HepG2 (cell line): Measurements from ENCODE around the gene ACVR1B. TPM values are rescaled to one million over a fixed set of nuclear protein-coding genes. Genes with fewer than 3 reads are reported as not detected.

Experiments
- ATAC-seq: fragments of 200-7000 bp; cut with Tn5 transposase; 3 replicates; pipeline ENCODE4 v1.9.1; 2020; ENCODE audit warnings: mild to moderate bottlenecking, moderate library complexity
- BruUV-seq: library from RNA; stranded (reverse); fragments of 400-500 nt; replicated peaks from 2 replicates; lab custom pipeline; 2021; lab: Mats Ljungman, UMichigan
- CTCF ChIA-PET: fragments of 300-600 bp; formaldehyde crosslinking; extraction: SDS; loops from one replicate; lab custom pipeline; 2021; ENCODE audit warnings: low total read pairs, inconsistent platforms, low intra/inter-chr PET ratio; lab: Yijun Ruan, JAX
- POLR2A ChIA-PET: fragments of 350-600 bp; sonication (Branson Sonifier 250); formaldehyde crosslinking; loops from one replicate; lab custom pipeline; 2020; ENCODE audit warnings: antibody characterized with exemption, inconsistent platforms; lab: Yijun Ruan, JAX
- DNase-seq: peaks from one replicate; pipeline ENCODE4 v3.0.0-alpha.2; 2015; ENCODE audit warnings: low spot score
- FAIRE-seq: peaks from 3 replicates; lab custom pipeline; 2011; peaks lifted over from hg19 to GRCh38; lab: Jason Lieb, UNC
- H2AFZ ChIP-seq: one replicate; pipeline ENCODE4 v1.6.1; 2011; ENCODE audit warnings: low read length, inconsistent platforms
- H3K27ac ChIP-seq: fragments of 300-600 bp; 3 replicates; pipeline ENCODE4 v1.8.0; 2011; ENCODE audit warnings: mixed run types, mild to moderate bottlenecking, mixed read lengths, low read length, inconsistent platforms; ENCODE audit not compliant: insufficient read depth; ENCODE audit errors: extremely low read length
- H3K27me3 ChIP-seq, 2 experiments: fragments of 200-600 bp in 1 of 2; 2 replicates in 1 of 2; 3 replicates in 1 of 2; pipeline versions ENCODE4 v1.6.0 to v1.8.0; 2011; ENCODE audit warnings: low read length in 2 of 2, mild to moderate bottlenecking in 2 of 2, moderate library complexity in 2 of 2, inconsistent platforms in 1 of 2; ENCODE audit not compliant: insufficient read depth in 2 of 2, control insufficient read depth in 1 of 2
- H3K36me3 ChIP-seq, 2 experiments: fragments of 200-600 bp in 1 of 2; replicated peaks in 1 of 2; 2 replicates in 1 of 2; 3 replicates in 1 of 2; pipeline versions ENCODE4 v1.5.1 to v1.8.0; 2011; ENCODE audit warnings: low read length in 2 of 2, inconsistent platforms in 1 of 2; ENCODE audit not compliant: insufficient read depth in 2 of 2, control insufficient read depth in 1 of 2
- H3K4me1 ChIP-seq: 2 replicates; pipeline ENCODE4 v1.5.1; 2012; ENCODE audit warnings: low read length, inconsistent platforms; ENCODE audit not compliant: insufficient read depth
- H3K4me2 ChIP-seq: 2 replicates; pipeline ENCODE4 v1.6.0; 2011; ENCODE audit warnings: low read depth, low read length, inconsistent platforms
- H3K4me3 ChIP-seq, 3 experiments: fragments of 200-600 bp in 1 of 3; sonication (generic), shearing (Covaris generic) in 1 of 3; replicated peaks in 1 of 3; 2 replicates each; pipeline ENCODE4 v1.5.1; 2011 to 2016; ENCODE audit warnings: low read length in 3 of 3, inconsistent platforms in 2 of 3, low read depth in 2 of 3, mild to moderate bottlenecking in 2 of 3, control low read depth in 1 of 3, mixed read lengths in 1 of 3; ENCODE audit not compliant: insufficient read depth in 1 of 3
- H3K79me2 ChIP-seq: one replicate; pipeline ENCODE4 v1.6.1; 2011; ENCODE audit warnings: low read length, inconsistent platforms; ENCODE audit not compliant: insufficient read depth
- H3K9ac ChIP-seq: 2 replicates; pipeline ENCODE4 v1.6.0; 2011; ENCODE audit warnings: mild to moderate bottlenecking, low read depth, low read length, inconsistent platforms; ENCODE audit not compliant: insufficient read depth
- H3K9me3 ChIP-seq: 2 replicates; pipeline ENCODE4 v1.5.1; 2012; ENCODE audit warnings: mild to moderate bottlenecking, low read length
- H4K20me1 ChIP-seq: 2 replicates; pipeline ENCODE4 v1.6.0; 2011; ENCODE audit warnings: inconsistent platforms, mild to moderate bottlenecking, low read length, moderate library complexity; ENCODE audit not compliant: insufficient read depth
- ATM ChIP-seq: fragments of 450-650 bp; IDR thresholded peaks from 2 replicates; pipeline ENCODE4 v1.7.1; 2017; ENCODE audit warnings: mild to moderate bottlenecking, borderline replicate concordance
- MYNN ChIP-seq: sonication (generic); formaldehyde crosslinking; IDR thresholded peaks from 2 replicates; pipeline ENCODE4 v1.4.0; 2020; ENCODE audit warnings: mild to moderate bottlenecking, low read depth, missing genetic modification reagents
- POGZ ChIP-seq: sonication (generic); formaldehyde crosslinking; IDR thresholded peaks from 2 replicates; pipeline ENCODE4 v1.4.0; 2020; ENCODE audit warnings: mild to moderate bottlenecking, missing genetic modification reagents
- POLR2A ChIP-seq, 2 experiments: IDR thresholded peaks; 2 replicates each; pipeline ENCODE4 v1.6.1; 2011; ENCODE audit warnings: low read depth in 2 of 2, low read length in 2 of 2, mild to moderate bottlenecking in 1 of 2, moderate library complexity in 1 of 2; ENCODE audit not compliant: insufficient read depth in 1 of 2
- TBP ChIP-seq: sonication (generic); formaldehyde crosslinking; IDR thresholded peaks from 2 replicates; pipeline ENCODE4 v1.5.0; 2020; ENCODE audit warnings: missing genetic modification reagents
- ZBTB14 ChIP-seq: sonication (generic); formaldehyde crosslinking; IDR thresholded peaks from 2 replicates; pipeline ENCODE4 v1.4.0; 2020; ENCODE audit warnings: missing genetic modification reagents
- ZBTB33 ChIP-seq: sonication (generic); formaldehyde crosslinking; IDR thresholded peaks from 2 replicates; pipeline ENCODE4 v1.4.0; 2020; ENCODE audit warnings: missing genetic modification reagents
- ZFP41 ChIP-seq: sonication (generic); formaldehyde crosslinking; IDR thresholded peaks from 2 replicates; pipeline ENCODE4 v1.4.0; 2020; ENCODE audit warnings: mild to moderate bottlenecking, missing genetic modification reagents, borderline replicate concordance
- ZNF362 ChIP-seq: sonication (generic); formaldehyde crosslinking; IDR thresholded peaks from 2 replicates; pipeline ENCODE4 v1.4.0; 2020; ENCODE audit warnings: missing genetic modification reagents, mild to moderate bottlenecking, borderline replicate concordance
- ZNF629 ChIP-seq: sonication (generic); formaldehyde crosslinking; conservative IDR thresholded peaks from 2 replicates; pipeline ENCODE4 v1.5.0; 2020; ENCODE audit warnings: missing genetic modification reagents
- WGBS: methylation state at CpG from one replicate; pipeline ENCODE4 v1.1.6; 2017; ENCODE audit warnings: low lambda C conversion rate; 5-methylcytosine and 5-hydroxymethylcytosine counted together
- in situ Hi-C: cut with HindIII; loops from 2 replicates; pipeline ENCODE4 v1.10.0; 2017; ENCODE audit warnings: low pct_unique_long_range_greater_than_20kb; ENCODE audit not compliant: extremely low pct_ligation_motif_present
- intact Hi-C: fragments of 100-400 bp; cut with micrococcal nuclease; formaldehyde crosslinking; loops from one replicate; pipeline ENCODE4 v1.10.0; 2022; ENCODE audit not compliant: unreplicated experiment
- polyA plus RNA-seq, 8 experiments: library from polyadenylated mRNA; depleted of rRNA in 3 of 8; stranded (reverse) in 7 of 8; unstranded in 1 of 8; fragments of >200 nt; fragmentation: Illumina TruSeq in 4 of 8; extraction: Trizol in 4 of 8; gene quantifications; 2 replicates each; pipeline versions ENCODE4 v1.2.1 to v1.2.3, GENCODE V29; 2011 to 2016; ENCODE audit warnings: low read depth in 4 of 8, missing spikeins in 1 of 8, mixed read lengths in 1 of 8; ENCODE audit not compliant: insufficient read depth in 1 of 8
- total RNA-seq, 5 experiments: library from RNA; depleted of rRNA; stranded (reverse); fragments of >200 nt; fragmentation: Illumina TruSeq; extraction: Trizol; gene quantifications; 2 replicates each; pipeline ENCODE4 v1.2.3, GENCODE V29; 2016; ENCODE audit warnings: low read depth in 1 of 5
- TF ChIP-seq, protein P1 (sequence below): fragments of 450-650 bp; IDR thresholded peaks from 2 replicates; pipeline ENCODE4 v1.6.1; 2016

Gene ACVR1B
- total and polyA plus RNA-seq, 2 of the 13 experiments (the other 11 are each of a cell fraction or from before 2014, with no cell fraction given), result 8.9 to 12.1 TPM

- TF ChIP-seq, protein P1, sequence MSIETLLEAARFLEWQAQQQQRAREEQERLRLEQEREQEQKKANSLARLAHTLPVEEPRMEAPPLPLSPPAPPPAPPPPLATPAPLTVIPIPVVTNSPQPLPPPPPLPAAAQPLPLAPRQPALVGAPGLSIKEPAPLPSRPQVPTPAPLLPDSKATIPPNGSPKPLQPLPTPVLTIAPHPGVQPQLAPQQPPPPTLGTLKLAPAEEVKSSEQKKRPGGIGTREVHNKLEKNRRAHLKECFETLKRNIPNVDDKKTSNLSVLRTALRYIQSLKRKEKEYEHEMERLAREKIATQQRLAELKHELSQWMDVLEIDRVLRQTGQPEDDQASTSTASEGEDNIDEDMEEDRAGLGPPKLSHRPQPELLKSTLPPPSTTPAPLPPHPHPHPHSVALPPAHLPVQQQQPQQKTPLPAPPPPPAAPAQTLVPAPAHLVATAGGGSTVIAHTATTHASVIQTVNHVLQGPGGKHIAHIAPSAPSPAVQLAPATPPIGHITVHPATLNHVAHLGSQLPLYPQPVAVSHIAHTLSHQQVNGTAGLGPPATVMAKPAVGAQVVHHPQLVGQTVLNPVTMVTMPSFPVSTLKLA, result no peak
- no peak for TF ChIP-seq ZFP41 (CRISPR knock-in tag)
Observed at GRCh38 chr12:51994959-51995358, 43.5 kb downstream of the ACVR1B start (continued).

DNA sequence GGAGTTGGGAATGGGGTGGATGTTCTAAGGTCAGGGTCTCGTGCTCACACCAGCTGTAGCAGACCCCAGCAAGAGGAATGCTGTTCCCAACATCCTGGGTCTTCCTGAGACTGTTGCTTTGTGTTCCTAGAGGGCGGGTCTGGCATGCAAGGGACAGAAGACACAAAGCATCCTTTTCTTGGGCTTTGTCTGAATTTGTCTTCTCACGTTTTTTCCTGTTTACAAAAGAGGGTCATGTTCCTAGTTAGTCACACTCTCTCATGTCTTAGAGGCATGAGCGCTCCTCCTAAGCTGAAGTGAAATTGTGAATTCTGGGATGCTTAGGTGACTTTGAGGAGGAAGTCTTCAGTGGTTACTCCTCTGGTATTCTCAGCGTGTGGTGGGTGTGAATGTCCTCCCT is 45.6 kb downstream of the ACVR1B start:
- intact Hi-C loops (no loop called here), in situ Hi-C loops (no loop called here)
- no peak for ATAC-seq
- Histone ChIP-seq H3K36me3 (peaks cover 8 to 22% of the 10 kb centered on the region in 2 experiments), H3K9me3 (no peaks in the 10 kb centered on the region), H3K4me3 (no peak overlapping the region), H3K9ac (no peak overlapping the region), H2AFZ (no peak overlapping the region), H3K4me1 (no peaks in the 10 kb centered on the region), H3K27ac (no peak overlapping the region), H3K4me2 (no peak overlapping the region), H3K27me3 (no peaks in the 10 kb centered on the region), H3K79me2 (no peaks in the 10 kb centered on the region), H4K20me1 (no peaks in the 10 kb centered on the region)
- TF ChIP-seq MYNN, result no peak
- no peak for TF ChIP-seq ZBTB14
- TF ChIP-seq ZNF362 (CRISPR knock-in tag), result no peak
- TF ChIP-seq ATM, result no peak
- no peak for TF ChIP-seq POLR2A (IDR thresholded peaks at IDR 0.05; ENCODE audit: insufficient read depth in 1 of 2, low read depth in 2 of 2, low read length in 2 of 2)
- TF ChIP-seq POGZ (CRISPR knock-in tag), result no peak
- no peak for TF ChIP-seq ZNF629 (CRISPR knock-in tag)
- TF ChIP-seq TBP (CRISPR knock-in tag), result no peak
- TF ChIP-seq ZBTB33, result no peak
- no peak for DNase-seq
- no peak for FAIRE-seq
- 93% methylated on average over 5 of the region's 5 CpGs for WGBS
- ChIA-PET POLR2A (interaction anchor here (0.7 kb wide), 1 partner anchor 26 kb away, joined by 3 read pairs; no protein-coding TSS in a partner anchor), CTCF (no interaction called here)
- no TSS peak for BruUV-seq
